Measurements from ENCODE around the gene VPS13D. TPM values are rescaled to one million over a fixed set of nuclear protein-coding genes. Genes with fewer than 3 reads are reported as not detected.

VPS13D gene
- total and polyA plus RNA-seq, 2 of the 4 experiments (the other 2 are of a cell fraction), result 9.0 to 16.3 TPM

DNA sequence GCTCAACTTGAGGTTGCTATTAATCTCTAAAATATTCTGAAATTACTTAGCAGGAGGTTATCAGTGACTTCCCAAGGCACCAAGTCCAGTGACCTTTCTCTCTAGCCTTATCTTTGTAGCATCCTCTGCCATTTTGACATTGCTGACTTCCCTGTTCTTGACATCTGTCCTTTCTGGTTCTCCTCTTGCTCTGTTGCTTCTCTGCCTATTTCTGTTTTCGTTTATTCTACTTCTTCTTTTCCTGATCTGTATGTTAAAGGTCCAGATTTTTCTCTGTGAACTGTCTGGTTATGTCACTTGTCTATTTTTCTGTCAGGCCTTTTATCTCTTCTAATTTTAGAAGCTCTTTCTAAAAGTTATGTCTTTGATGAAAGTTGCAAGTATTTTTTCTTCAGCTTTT is 178.8 kb downstream of the VPS13D start:
- Histone ChIP-seq H2BK120ac (ENCODE audit: low read depth, low read length) (peak overlapping the region; percentile 49), H3K27ac (ENCODE audit: insufficient read depth, low read length) (no peak overlapping the region), H3K4ac (ENCODE audit: low read depth, low read length) (peak overlapping the region; percentile 44; the same call in 1 of the 2 replicates), H2BK15ac (ENCODE audit: low read depth, low read length) (0 out of 3 replicates have a peak overlapping the region, but pooled peaks have one; percentile 47), H3K79me1 (ENCODE audit: low read depth in 1 of 2, low read length in 2 of 2) (peaks cover 0 to 3% of the 10 kb centered on the region in 2 experiments; a peak in 1 of 4 replicates), H4K5ac (ENCODE audit: low read depth, low read length) (peak overlapping the region; percentile 88; the same call in 1 of the 2 replicates), H3K4me2 (ENCODE audit: low read depth, low read length) (no peak overlapping the region), H4K8ac (ENCODE audit: low read depth in 2 of 2, low read length in 2 of 2) (peak overlapping the region in 1 of 2 experiments; percentile 5; a peak in 1 of 4 replicates), H4K20me1 (ENCODE audit: insufficient read depth, low read length) (no peaks in the 10 kb centered on the region), H3K9ac (ENCODE audit: low read depth, low read length) (no peak overlapping the region), H3K18ac (ENCODE audit: low read depth, low read length) (peak overlapping the region; percentile 81; the same call in 1 of the 2 replicates), H2BK20ac (ENCODE audit: low read depth, low read length) (no peak overlapping the region), H3K9me3 (ENCODE audit: control insufficient read depth, insufficient read depth, low read length) (no peaks in the 10 kb centered on the region; the same call in 1 of the 2 replicates), H3K14ac (replicated peaks; ENCODE audit: low read depth, low read length) (0 out of 2 replicates have a peak overlapping the region, but pooled peaks have one; percentile 74), H3K36me3 (ENCODE audit: control insufficient read depth, insufficient read depth, low read length) (peaks cover 16% of the 10 kb centered on the region), H3K4me1 (ENCODE audit: control insufficient read depth, insufficient read depth, low read length) (peaks cover 22% of the 10 kb centered on the region), H4K91ac (ENCODE audit: insufficient read depth, low read depth, low read length) (0 out of 2 replicates have a peak overlapping the region, but pooled peaks have one; percentile 17), H3K4me3 (ENCODE audit: insufficient read depth, low read depth, low read length) (no peak overlapping the region), H3K27me3 (ENCODE audit: control insufficient read depth, insufficient read depth, low read length) (no peaks in the 10 kb centered on the region), H3K9me1 (ENCODE audit: insufficient read depth, low read length) (peaks cover 11% of the 10 kb centered on the region), H2BK5ac (ENCODE audit: low read depth, low read length, poor library complexity, severe bottlenecking) (no peak overlapping the region), H2AFZ (replicated peaks; ENCODE audit: low read length, poor library complexity) (no peak overlapping the region), H2AK5ac (ENCODE audit: low read depth, low read length) (no peak overlapping the region), H2AK9ac (replicated peaks; ENCODE audit: low read depth, low read length, poor library complexity) (no peak overlapping the region), H3K23ac (ENCODE audit: low read depth, low read length) (peak overlapping the region; percentile 89; the same call in 1 of the 2 replicates), H3K56ac (ENCODE audit: extremely low read depth, insufficient read depth, low read length) (no peak overlapping the region)
- in situ Hi-C loops (cut with MboI; ENCODE audit: low sequenced_read_pairs) (loop anchor here (25.0 kb wide), 1 partner anchor 204 kb away; the partner anchor contains the start of gene DHRS3), intact Hi-C loops (cut with micrococcal nuclease) (loop anchor here (5.0 kb wide), 1 partner anchor 54 kb away; no protein-coding TSS in a partner anchor), dilution Hi-C loops (cut with HindIII; ENCODE audit: low sequenced_read_pairs, unreplicated experiment) (no loop called here)
- DNase-seq (no peak), ATAC-seq (ENCODE audit: low read depth) (no peak)
- WGBS, 2 experiments (ENCODE audit: extremely low coverage in 2 of 2, insufficient read length in 1 of 2), result no CpG with 5 or more reads among the region's 1 CpG
- TF ChIP-seq CEBPB (IDR thresholded peaks at IDR 0.05; ENCODE audit: low read depth, low read length), result no peak
- no peak for TF ChIP-seq NFE2L2 (IDR thresholded peaks at IDR 0.05; ENCODE audit: low read depth, low read length)
- TF ChIP-seq FOS (IDR thresholded peaks at IDR 0.05; ENCODE audit: low read depth, low read length), result no peak
- TF ChIP-seq RFX5 (IDR thresholded peaks at IDR 0.05; ENCODE audit: low read depth, low read length), result no peak
- no peak for TF ChIP-seq SMC3 (IDR thresholded peaks at IDR 0.05; ENCODE audit: low read depth, low read length)
- TF ChIP-seq POLR2A (IDR thresholded peaks at IDR 0.05; ENCODE audit: low read depth, low read length), result no peak
- no peak for TF ChIP-seq MAZ (IDR thresholded peaks at IDR 0.05; ENCODE audit: borderline replicate concordance, low read depth, low read length)
- TF ChIP-seq, protein P1, sequence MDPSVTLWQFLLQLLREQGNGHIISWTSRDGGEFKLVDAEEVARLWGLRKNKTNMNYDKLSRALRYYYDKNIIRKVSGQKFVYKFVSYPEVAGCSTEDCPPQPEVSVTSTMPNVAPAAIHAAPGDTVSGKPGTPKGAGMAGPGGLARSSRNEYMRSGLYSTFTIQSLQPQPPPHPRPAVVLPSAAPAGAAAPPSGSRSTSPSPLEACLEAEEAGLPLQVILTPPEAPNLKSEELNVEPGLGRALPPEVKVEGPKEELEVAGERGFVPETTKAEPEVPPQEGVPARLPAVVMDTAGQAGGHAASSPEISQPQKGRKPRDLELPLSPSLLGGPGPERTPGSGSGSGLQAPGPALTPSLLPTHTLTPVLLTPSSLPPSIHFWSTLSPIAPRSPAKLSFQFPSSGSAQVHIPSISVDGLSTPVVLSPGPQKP (IDR thresholded peaks at IDR 0.05; ENCODE audit: borderline replicate concordance, low read depth, low read length), result no peak
- no peak for TF ChIP-seq BHLHE40 (IDR thresholded peaks at IDR 0.05; ENCODE audit: low read depth, low read length)
- POLR2A ChIA-PET (ENCODE audit: unreplicated experiment), result no interaction called here
- BruUV-seq (replicated peaks), result no TSS peak
- CTCF ChIA-PET, result interaction anchor here (0.9 to 1.0 kb wide), 2 partner anchors 102 to 187 kb away, joined by 3 read pairs; no protein-coding TSS in a partner anchor
